Colonic mucosa (tissue), 4 donors: ENCODE data around the gene YOD1. TPM values are rescaled to one million over a fixed set of nuclear protein-coding genes. Genes with fewer than 3 reads are reported as not detected.
A peak's percentile ranks its signal among the peaks of the same experiment; 100 is the strongest.

Experiments used
- DNase-seq: peaks from one replicate; pipeline ENCODE4 v3.0.0-alpha.2; 2020
- H3K27ac ChIP-seq: fragments of 200-600 bp; one replicate; pipeline ENCODE4 v1.8.0; 2021
- H3K27me3 ChIP-seq: fragments of 200-600 bp; one replicate; pipeline ENCODE4 v1.8.0; 2021
- H3K36me3 ChIP-seq: fragments of 200-600 bp; one replicate; pipeline ENCODE4 v1.8.0; 2021
- H3K4me1 ChIP-seq: fragments of 200-600 bp; one replicate; pipeline ENCODE4 v1.8.0; 2021; ENCODE audit warnings: mild to moderate bottlenecking
- H3K4me3 ChIP-seq: fragments of 200-600 bp; one replicate; pipeline ENCODE4 v1.8.0; 2021
- H3K9ac ChIP-seq, 2 donors: one replicate each; pipeline ENCODE4 v1.7.0; 2013; ENCODE audit warnings: control low read depth in 2 of 2, low read depth in 2 of 2, low read length in 2 of 2
- H3K9me3 ChIP-seq: fragments of 200-600 bp; one replicate; pipeline ENCODE4 v1.8.0; 2021
- intact Hi-C: fragments of 100-400 bp; cut with DNase I; formaldehyde crosslinking; loops from one replicate; pipeline ENCODE4 v1.14.1; 2022
- total RNA-seq, 2 donors: library from RNA; stranded (reverse); fragmentation: NEBNext Ultra II Directional in 1 of 2; extraction: Animal tissue kit (Norgen Biotek cat#: 25700) in 1 of 2; gene quantifications; one replicate each; pipeline ENCODE4 v1.2.1, GENCODE V29; 2021
- TF ChIP-seq, protein P1 (sequence below): fragments of 200-600 bp; IDR thresholded peaks from one replicate; pipeline ENCODE4 v1.8.0; 2022; ENCODE audit warnings: antibody characterized with exemption, mild to moderate bottlenecking
- donor health status: healthy.
- donor health status: DM: no; HTN: no; CAD: no.
- donor health status: DM: no; HTN: no; CAD: no.

The YOD1 gene
- total RNA-seq, 2 donors from 2014 or later: 5.7 to 8.0 TPM

DNA sequence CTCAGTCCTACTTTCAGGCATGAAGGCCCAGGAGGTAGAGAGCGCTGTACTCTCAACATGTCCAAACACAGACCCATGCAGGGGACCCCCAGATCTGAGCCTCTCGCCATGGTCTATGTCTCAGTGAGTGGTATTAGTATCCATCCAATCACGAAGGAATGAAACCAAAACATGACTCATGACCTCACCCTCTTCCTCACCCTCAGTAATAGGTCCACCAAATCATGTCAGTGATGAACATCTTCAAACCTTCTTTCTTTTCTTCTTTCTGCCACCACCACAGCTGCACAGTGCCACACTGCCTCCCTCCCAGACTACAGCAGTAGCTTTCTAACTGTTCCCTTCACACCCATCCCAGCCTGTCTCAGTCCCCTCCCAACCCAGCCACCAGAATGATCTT is 35.2 kb downstream of the YOD1 start:
- intact Hi-C loops: no loop called here
- H3K27me3 ChIP-seq: no peaks in the 10 kb centered on the region
- H3K4me1 ChIP-seq: no peaks in the 10 kb centered on the region
- TF ChIP-seq, protein P1, sequence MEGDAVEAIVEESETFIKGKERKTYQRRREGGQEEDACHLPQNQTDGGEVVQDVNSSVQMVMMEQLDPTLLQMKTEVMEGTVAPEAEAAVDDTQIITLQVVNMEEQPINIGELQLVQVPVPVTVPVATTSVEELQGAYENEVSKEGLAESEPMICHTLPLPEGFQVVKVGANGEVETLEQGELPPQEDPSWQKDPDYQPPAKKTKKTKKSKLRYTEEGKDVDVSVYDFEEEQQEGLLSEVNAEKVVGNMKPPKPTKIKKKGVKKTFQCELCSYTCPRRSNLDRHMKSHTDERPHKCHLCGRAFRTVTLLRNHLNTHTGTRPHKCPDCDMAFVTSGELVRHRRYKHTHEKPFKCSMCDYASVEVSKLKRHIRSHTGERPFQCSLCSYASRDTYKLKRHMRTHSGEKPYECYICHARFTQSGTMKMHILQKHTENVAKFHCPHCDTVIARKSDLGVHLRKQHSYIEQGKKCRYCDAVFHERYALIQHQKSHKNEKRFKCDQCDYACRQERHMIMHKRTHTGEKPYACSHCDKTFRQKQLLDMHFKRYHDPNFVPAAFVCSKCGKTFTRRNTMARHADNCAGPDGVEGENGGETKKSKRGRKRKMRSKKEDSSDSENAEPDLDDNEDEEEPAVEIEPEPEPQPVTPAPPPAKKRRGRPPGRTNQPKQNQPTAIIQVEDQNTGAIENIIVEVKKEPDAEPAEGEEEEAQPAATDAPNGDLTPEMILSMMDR: no peak
- DNase-seq: no peak
- H3K27ac ChIP-seq: no peak overlapping the region
- no peaks in the 10 kb centered on the region for H3K9me3 ChIP-seq
- H3K4me3 ChIP-seq: no peak overlapping the region
- H3K36me3 ChIP-seq: no peaks in the 10 kb centered on the region
- no peak overlapping the region for H3K9ac ChIP-seq

DNA sequence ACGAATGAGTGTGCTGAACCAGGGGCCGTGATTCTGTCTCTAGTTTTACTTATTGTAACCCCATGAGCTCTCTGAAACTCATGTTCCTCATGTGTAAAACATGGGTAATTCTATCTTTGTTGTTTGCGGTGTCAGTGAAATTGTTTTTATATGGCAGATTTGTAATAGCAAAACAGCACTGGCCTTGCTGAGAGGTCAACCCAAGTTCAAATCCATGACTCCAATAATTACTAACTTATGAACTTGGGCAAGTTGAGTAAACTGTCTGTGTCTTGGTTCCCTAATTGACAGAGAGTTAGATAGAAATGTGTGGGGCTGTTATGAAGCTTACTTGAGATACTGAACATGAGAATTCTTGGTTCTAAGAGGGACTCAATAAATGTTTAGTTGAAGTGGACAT is 36.3 kb downstream of the YOD1 start:
- no peak overlapping the region for H3K9ac ChIP-seq
- H3K27ac ChIP-seq: no peak overlapping the region
- intact Hi-C loops: no loop called here
- no peak for DNase-seq
- no peak overlapping the region for H3K4me3 ChIP-seq
- TF ChIP-seq, protein P1: no peak
- peaks cover under 1% of the 10 kb centered on the region for H3K4me1 ChIP-seq
- no peaks in the 10 kb centered on the region for H3K27me3 ChIP-seq
- no peaks in the 10 kb centered on the region for H3K9me3 ChIP-seq
- H3K36me3 ChIP-seq: no peaks in the 10 kb centered on the region

DNA sequence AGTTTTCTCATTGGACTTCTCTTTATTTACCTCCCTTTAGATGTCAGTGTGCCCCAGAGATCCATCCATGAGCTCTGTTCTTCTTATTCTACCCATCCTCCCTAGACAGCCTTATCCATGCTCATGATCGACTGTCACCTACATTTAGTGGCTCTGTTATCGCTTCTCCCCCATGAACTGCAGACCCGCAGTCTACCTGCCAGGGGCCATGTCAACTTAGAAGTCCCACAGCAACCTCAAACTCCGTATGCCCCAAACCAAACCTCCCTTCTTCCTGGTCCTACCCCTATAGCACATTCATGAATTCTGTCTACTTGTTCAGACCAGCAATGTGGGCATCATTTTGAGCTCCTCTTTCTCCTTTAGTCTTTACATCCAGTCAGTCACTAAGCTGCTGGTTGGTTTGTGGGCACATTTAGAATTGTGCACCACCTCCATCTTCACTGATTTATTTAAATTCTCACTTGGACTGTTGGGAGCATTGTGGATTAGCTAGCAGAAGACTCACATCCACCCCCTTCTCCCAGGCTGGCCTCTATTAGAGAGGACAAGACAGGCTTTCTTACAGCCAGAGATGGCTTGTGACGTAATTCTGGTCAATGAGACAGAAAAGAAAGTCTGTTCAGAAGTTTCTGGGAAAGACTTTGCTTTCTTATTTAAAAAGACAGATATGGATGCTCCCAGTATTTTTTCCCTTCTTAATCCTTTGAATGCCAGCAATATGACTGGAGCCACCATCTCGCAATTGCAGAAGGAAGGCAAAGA is 37.5 kb downstream of the YOD1 start:
- no peaks in the 10 kb centered on the region for H3K27me3 ChIP-seq
- DNase-seq: no peak

DNA sequence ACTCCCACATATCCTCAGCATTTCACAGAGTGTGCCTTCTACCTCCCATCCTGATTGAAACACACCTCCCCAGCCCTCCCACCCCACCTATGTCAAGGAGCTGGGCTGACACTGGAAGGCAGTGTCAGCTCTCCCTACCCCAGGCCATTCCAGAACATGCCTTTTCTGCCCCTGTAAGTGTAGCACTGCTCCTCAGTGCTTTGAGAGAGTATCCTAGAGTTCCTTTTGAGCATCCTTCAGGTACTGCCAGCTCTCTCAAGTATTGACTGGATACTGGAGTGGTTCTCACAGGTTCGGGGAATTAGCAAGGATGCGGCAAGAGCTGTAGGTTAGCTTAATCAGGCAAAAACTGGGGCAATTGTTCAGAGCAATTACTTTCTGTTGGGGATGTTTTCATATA is 40.3 kb downstream of the YOD1 start:
- TF ChIP-seq, protein P1: no peak
- intact Hi-C loops: no loop called here
- no peaks in the 10 kb centered on the region for H3K9me3 ChIP-seq
- H3K27ac ChIP-seq: no peak overlapping the region
- peaks cover 4% of the 10 kb centered on the region for H3K4me1 ChIP-seq
- H3K9ac ChIP-seq: no peak overlapping the region
- no peaks in the 10 kb centered on the region for H3K36me3 ChIP-seq
- H3K27me3 ChIP-seq: no peaks in the 10 kb centered on the region
- H3K4me3 ChIP-seq: no peak overlapping the region
- DNase-seq: no peak

More for the DNA sequence above, 37.5 kb downstream of the YOD1 start:
- TF ChIP-seq, protein P1: no peak
- no peaks in the 10 kb centered on the region for H3K9me3 ChIP-seq
- H3K36me3 ChIP-seq: no peaks in the 10 kb centered on the region
- H3K9ac ChIP-seq: no peak overlapping the region
- H3K4me3 ChIP-seq: no peak overlapping the region
- intact Hi-C loops: no loop called here
- H3K27ac ChIP-seq: no peak overlapping the region
- peaks cover 4% of the 10 kb centered on the region for H3K4me1 ChIP-seq

DNA sequence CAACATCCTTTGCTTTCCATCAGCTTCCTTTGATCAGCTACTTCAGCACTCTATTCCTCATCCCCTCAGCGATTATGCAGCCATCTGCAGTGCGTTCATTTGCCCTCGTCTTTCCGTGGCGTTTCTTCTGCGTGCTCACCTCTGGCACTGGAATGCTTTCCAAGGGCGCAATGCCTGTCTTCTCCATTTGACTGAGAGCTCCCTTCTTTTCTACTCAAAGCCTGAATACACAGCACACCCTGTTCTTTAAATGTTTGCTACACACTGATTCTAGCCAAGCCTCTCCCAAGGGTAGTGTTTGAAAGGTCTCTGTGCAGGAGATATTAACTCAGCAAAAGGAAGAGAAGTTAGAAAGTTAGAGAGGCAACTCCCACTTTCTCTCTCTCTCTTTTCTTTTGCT is 41.1 kb downstream of the YOD1 start:
- intact Hi-C loops: no loop called here
- Histone ChIP-seq H3K27me3 (no peaks in the 10 kb centered on the region), H3K4me3 (no peak overlapping the region)

More for the DNA sequence above, 41.1 kb downstream of the YOD1 start:
- Histone ChIP-seq H3K36me3 (no peaks in the 10 kb centered on the region), H3K9me3 (no peaks in the 10 kb centered on the region), H3K9ac (peak overlapping the region in 1 of 2 donors; percentile 21), H3K27ac (no peak overlapping the region), H3K4me1 (peaks cover 4% of the 10 kb centered on the region)
- TF ChIP-seq, protein P1: no peak
- no peak for DNase-seq
